GM19397 (cell line): Measurements from ENCODE around the gene TRIM45.

ENCODE experiments used
- ATAC-seq: cut with Tn5 transposase; IDR thresholded peaks from one replicate; pipeline ENCODE4 v1.9.1; 2021; ENCODE audit warnings: mild to moderate bottlenecking, moderate library complexity; ENCODE audit not compliant: unreplicated experiment

Gene TRIM45

GRCh38 chr1:117066367-117066766, 55.2 kb downstream of the TRIM45 start:
- no peak for ATAC-seq

- ATAC-seq = no peak
Measured at GRCh38 chr1:117061986-117062415, 59.5 kb downstream of the TRIM45 start.
